Urinary bladder (tissue), 4 donors: ENCODE measurements around the gene VASN. TPM values are rescaled to one million over a fixed set of nuclear protein-coding genes. Genes with fewer than 3 reads are reported as not detected.

Experiments
- DNase-seq: peaks from one replicate; pipeline ENCODE4 v3.0.0-alpha.2; 2015; ENCODE audit errors: extremely low spot score
- H3K27ac ChIP-seq: one replicate; pipeline ENCODE4 v1.5.1; 2013; ENCODE audit warnings: low read depth, mild to moderate bottlenecking, moderate library complexity
- H3K36me3 ChIP-seq: one replicate; pipeline ENCODE4 v1.6.1; 2013; ENCODE audit warnings: mild to moderate bottlenecking, moderate library complexity; ENCODE audit not compliant: insufficient read depth
- H3K4me1 ChIP-seq: one replicate; pipeline ENCODE4 v1.6.1; 2013; ENCODE audit warnings: mild to moderate bottlenecking, moderate library complexity; ENCODE audit not compliant: insufficient read depth
- H3K4me3 ChIP-seq: one replicate; pipeline ENCODE4 v1.5.1; 2013; ENCODE audit warnings: low read depth, low read length
- WGBS: extraction: QIAGEN DNeasy Blood & Tissue Kit; methylation state at CpG from one replicate; pipeline ENCODE4 v1.1.7; 2013; 5-methylcytosine and 5-hydroxymethylcytosine counted together
- polyA plus RNA-seq: library from polyadenylated mRNA; stranded (reverse); fragments of 200-250 nt; gene quantifications from one replicate; pipeline ENCODE4 v1.2.3, GENCODE V29; 2013
- total RNA-seq: library from RNA; depleted of rRNA; stranded (reverse); fragments of >200 nt; gene quantifications from one replicate; pipeline ENCODE4 v1.2.3, GENCODE V29; 2014
- donor health status: healthy with polysubstance abuse.
- donor health status: healthy.

Gene VASN
- total RNA-seq (20.8 TPM), polyA plus RNA-seq (47.6 TPM)

GRCh38 chr16:4371357-4372000 is at the start of gene VASN:
Gene VASN, plus strand, starts transcription at chr16:4371848. Its CDS starts 9,030 bp downstream, at chr16:4380878.
- Histone ChIP-seq H3K27ac (peak within 1 kb of the TSS; percentile 88), H3K36me3 (no peaks in the 10 kb centered on the region), H3K4me1 (no peaks in the 10 kb centered on the region), H3K4me3 (peak within 1 kb of the TSS; percentile 86)
- DNase-seq = no peak
- 3% methylated on average over 50 of the region's 50 CpGs for WGBS

- no peak for DNase-seq
- H3K27ac ChIP-seq = no peak overlapping the region
- no peaks in the 10 kb centered on the region for H3K36me3 ChIP-seq
- peaks cover 2% of the 10 kb centered on the region for H3K4me1 ChIP-seq
- no peak overlapping the region for H3K4me3 ChIP-seq
- 81% methylated on average over 30 of the region's 30 CpGs for WGBS
These were observed 49.3 kb upstream of the VASN start for GRCh38 chr16:4322121-4323052.

- H3K36me3 ChIP-seq = no peaks in the 10 kb centered on the region
- H3K4me1 ChIP-seq = peaks cover 2% of the 10 kb centered on the region
- no peak for DNase-seq
- no peak overlapping the region for H3K4me3 ChIP-seq
- H3K27ac ChIP-seq = peak overlapping the region; percentile 83
- WGBS = 57% methylated on average over 21 of the region's 21 CpGs
These were observed 48.4 kb upstream of the VASN start for GRCh38 chr16:4323071-4323844.

- whole genome bisulfite sequencing = 22% methylated on average over 12 of the region's 12 CpGs
- H3K36me3 ChIP-seq = no peaks in the 10 kb centered on the region
- H3K4me1 ChIP-seq = peaks cover 2% of the 10 kb centered on the region
- DNase-seq = no peak
- H3K4me3 ChIP-seq = no peak overlapping the region
- peak overlapping the region; percentile 83 for H3K27ac ChIP-seq
These were observed 47.7 kb upstream of the VASN start for GRCh38 chr16:4323845-4324488.

- H3K4me3 ChIP-seq = no peak overlapping the region
- 50% methylated on average over 22 of the region's 22 CpGs for WGBS
- no peak for DNase-seq
- H3K4me1 ChIP-seq = peaks cover 2% of the 10 kb centered on the region
- no peaks in the 10 kb centered on the region for H3K36me3 ChIP-seq
- H3K27ac ChIP-seq = peak overlapping the region; percentile 24
These were observed 47.0 kb upstream of the VASN start for GRCh38 chr16:4324492-4325252.

- DNase-seq = no peak
- H3K4me3 ChIP-seq = no peak overlapping the region
- H3K36me3 ChIP-seq = no peaks in the 10 kb centered on the region
- WGBS = 79% methylated on average over 6 of the region's 6 CpGs
- H3K4me1 ChIP-seq = peaks cover 2% of the 10 kb centered on the region
- H3K27ac ChIP-seq = no peak overlapping the region
These were observed 46.3 kb upstream of the VASN start for GRCh38 chr16:4325253-4325758.

GRCh38 chr16:4327386-4328045 is 44.1 kb upstream of the VASN start:
- peak overlapping the region; percentile 40 for H3K4me3 ChIP-seq
- H3K27ac ChIP-seq = peak overlapping the region; percentile 48
- H3K36me3 ChIP-seq = no peaks in the 10 kb centered on the region
- no peak for DNase-seq
- 5% methylated on average over 56 of the region's 57 CpGs for WGBS
- no peaks in the 10 kb centered on the region for H3K4me1 ChIP-seq

- 4% methylated on average over 30 of the region's 30 CpGs for WGBS
These were observed 43.4 kb upstream of the VASN start for GRCh38 chr16:4328046-4328781.

GRCh38 chr16:4328782-4329775 is 42.6 kb upstream of the VASN start:
- no peak overlapping the region for H3K4me3 ChIP-seq
- no peaks in the 10 kb centered on the region for H3K36me3 ChIP-seq
- H3K4me1 ChIP-seq = no peaks in the 10 kb centered on the region
- peak overlapping the region; percentile 51 for H3K27ac ChIP-seq
- DNase-seq = no peak
- WGBS = 35% methylated on average over 17 of the region's 17 CpGs

More at GRCh38 chr16:4328046-4328781, 43.4 kb upstream of the VASN start:
- H3K4me3 ChIP-seq = peak overlapping the region; percentile 40
- DNase-seq = no peak
- no peaks in the 10 kb centered on the region for H3K4me1 ChIP-seq
- no peaks in the 10 kb centered on the region for H3K36me3 ChIP-seq
- H3K27ac ChIP-seq = peak overlapping the region; percentile 51

- no peaks in the 10 kb centered on the region for H3K4me1 ChIP-seq
- no peak overlapping the region for H3K27ac ChIP-seq
- H3K4me3 ChIP-seq = no peak overlapping the region
- H3K36me3 ChIP-seq = no peaks in the 10 kb centered on the region
- WGBS = 52% methylated on average over 14 of the region's 14 CpGs
- no peak for DNase-seq
These were observed 41.3 kb upstream of the VASN start for GRCh38 chr16:4330277-4330874.
